ENCODE data around the gene PROZ.

Gene PROZ

DNA sequence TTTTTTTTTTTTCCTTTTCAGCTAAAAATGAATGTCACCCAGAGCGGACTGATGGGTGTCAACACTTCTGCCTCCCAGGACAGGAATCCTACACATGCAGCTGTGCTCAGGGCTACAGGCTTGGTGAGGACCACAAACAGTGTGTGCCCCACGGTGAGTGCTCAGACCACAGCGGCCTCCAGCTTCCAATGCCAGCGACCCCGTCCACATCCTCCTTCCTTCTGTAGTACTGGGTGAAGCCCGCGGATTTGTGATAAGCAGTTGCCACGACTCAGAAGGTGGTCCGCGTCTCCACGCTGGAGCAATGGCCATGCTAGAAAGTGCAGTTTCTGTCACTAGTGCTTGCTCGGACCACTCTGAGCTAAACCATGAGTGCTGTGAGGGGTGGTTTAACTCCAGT, 6.0 kb downstream of the PROZ start:
- no peak for DNase-seq (ENCODE audit: low read depth)
- Histone ChIP-seq H3K4me1 (ENCODE audit: control insufficient read depth, insufficient read depth, low read length) (no peaks in the 10 kb centered on the region), H3K36me3 (ENCODE audit: control insufficient read depth, insufficient read depth, low read length, severe bottlenecking) (peaks cover 4% of the 10 kb centered on the region), H3K4me3 (ENCODE audit: low read length) (no peak overlapping the region), H3K9ac (ENCODE audit: low read length) (no peak overlapping the region), H3K27me3 (replicated peaks; ENCODE audit: control insufficient read depth, insufficient read depth, low read length) (peaks cover 14% of the 10 kb centered on the region), H3K9me3 (ENCODE audit: control insufficient read depth, low read length) (peaks cover 4% of the 10 kb centered on the region)

GRCh38 chr13:113166266-113166665, 7.8 kb downstream of the PROZ start:
- DNase-seq (ENCODE audit: low read depth): no peak
- no peak overlapping the region for H3K4me3 ChIP-seq (ENCODE audit: low read length)

DNA sequence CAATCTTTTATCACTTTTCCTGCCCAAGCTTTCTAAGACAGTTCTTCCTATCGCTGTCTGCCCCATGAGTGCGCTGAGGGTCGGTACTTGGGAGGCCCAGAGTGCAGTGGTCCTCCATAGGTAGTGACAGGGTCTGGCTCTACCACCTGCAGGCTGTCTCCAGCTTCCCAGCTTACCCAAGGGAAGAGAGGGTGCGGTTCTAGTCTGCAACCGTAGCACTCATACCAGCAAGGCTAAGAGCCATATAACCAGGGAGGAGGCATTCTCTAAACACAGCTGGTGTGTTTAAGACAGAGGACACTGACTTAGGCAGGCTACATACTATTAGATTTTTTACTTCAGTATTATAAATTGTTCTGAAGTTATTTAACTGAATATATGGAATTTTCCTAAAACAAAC, 8.2 kb downstream of the PROZ start:
- no peak for DNase-seq (ENCODE audit: low read depth)
- no peaks in the 10 kb centered on the region for H3K27me3 ChIP-seq (replicated peaks; ENCODE audit: control insufficient read depth, insufficient read depth, low read length)
- no peak overlapping the region for H3K4me3 ChIP-seq (ENCODE audit: low read length)
- H3K36me3 ChIP-seq (ENCODE audit: control insufficient read depth, insufficient read depth, low read length, severe bottlenecking): peaks cover 13% of the 10 kb centered on the region
- no peaks in the 10 kb centered on the region for H3K4me1 ChIP-seq (ENCODE audit: control insufficient read depth, insufficient read depth, low read length)
- H3K9me3 ChIP-seq (ENCODE audit: control insufficient read depth, low read length): peaks cover 4% of the 10 kb centered on the region
- H3K9ac ChIP-seq (ENCODE audit: low read length): no peak overlapping the region

More at GRCh38 chr13:113166266-113166665, 7.8 kb downstream of the PROZ start:
- no peak overlapping the region for H3K9ac ChIP-seq (ENCODE audit: low read length)
- peaks cover 4% of the 10 kb centered on the region for H3K9me3 ChIP-seq (ENCODE audit: control insufficient read depth, low read length)
- H3K27me3 ChIP-seq (replicated peaks; ENCODE audit: control insufficient read depth, insufficient read depth, low read length): peaks cover 2% of the 10 kb centered on the region
- H3K4me1 ChIP-seq (ENCODE audit: control insufficient read depth, insufficient read depth, low read length): no peaks in the 10 kb centered on the region
- peaks cover 9% of the 10 kb centered on the region for H3K36me3 ChIP-seq (ENCODE audit: control insufficient read depth, insufficient read depth, low read length, severe bottlenecking)

- Histone ChIP-seq H3K4me1 (ENCODE audit: control insufficient read depth, insufficient read depth, low read length) (no peaks in the 10 kb centered on the region), H3K36me3 (ENCODE audit: control insufficient read depth, insufficient read depth, low read length, severe bottlenecking) (peaks cover 16% of the 10 kb centered on the region), H3K4me3 (ENCODE audit: low read length) (no peak overlapping the region), H3K27me3 (replicated peaks; ENCODE audit: control insufficient read depth, insufficient read depth, low read length) (no peaks in the 10 kb centered on the region), H3K9ac (ENCODE audit: low read length) (no peak overlapping the region), H3K9me3 (ENCODE audit: control insufficient read depth, low read length) (peaks cover 4% of the 10 kb centered on the region)
- DNase-seq (ENCODE audit: low read depth): no peak
Observed at GRCh38 chr13:113167155-113167554, 8.7 kb downstream of the PROZ start.

- Histone ChIP-seq H3K27me3 (replicated peaks; ENCODE audit: control insufficient read depth, insufficient read depth, low read length) (no peaks in the 10 kb centered on the region), H3K4me1 (ENCODE audit: control insufficient read depth, insufficient read depth, low read length) (no peaks in the 10 kb centered on the region), H3K9ac (ENCODE audit: low read length) (no peak overlapping the region), H3K9me3 (ENCODE audit: control insufficient read depth, low read length) (peaks cover 4% of the 10 kb centered on the region), H3K4me3 (ENCODE audit: low read length) (no peak overlapping the region), H3K36me3 (ENCODE audit: control insufficient read depth, insufficient read depth, low read length, severe bottlenecking) (peaks cover 20% of the 10 kb centered on the region)
- no peak for DNase-seq (ENCODE audit: low read depth)
Observed at GRCh38 chr13:113167575-113167974, 9.1 kb downstream of the PROZ start.

GRCh38 chr13:113168211-113168610, 9.8 kb downstream of the PROZ start:
- Histone ChIP-seq H3K36me3 (ENCODE audit: control insufficient read depth, insufficient read depth, low read length, severe bottlenecking) (peaks cover 26% of the 10 kb centered on the region), H3K27me3 (replicated peaks; ENCODE audit: control insufficient read depth, insufficient read depth, low read length) (no peaks in the 10 kb centered on the region), H3K9ac (ENCODE audit: low read length) (no peak overlapping the region), H3K4me1 (ENCODE audit: control insufficient read depth, insufficient read depth, low read length) (no peaks in the 10 kb centered on the region), H3K9me3 (ENCODE audit: control insufficient read depth, low read length) (peaks cover 4% of the 10 kb centered on the region), H3K4me3 (ENCODE audit: low read length) (no peak overlapping the region)
- no peak for DNase-seq (ENCODE audit: low read depth)

DNA sequence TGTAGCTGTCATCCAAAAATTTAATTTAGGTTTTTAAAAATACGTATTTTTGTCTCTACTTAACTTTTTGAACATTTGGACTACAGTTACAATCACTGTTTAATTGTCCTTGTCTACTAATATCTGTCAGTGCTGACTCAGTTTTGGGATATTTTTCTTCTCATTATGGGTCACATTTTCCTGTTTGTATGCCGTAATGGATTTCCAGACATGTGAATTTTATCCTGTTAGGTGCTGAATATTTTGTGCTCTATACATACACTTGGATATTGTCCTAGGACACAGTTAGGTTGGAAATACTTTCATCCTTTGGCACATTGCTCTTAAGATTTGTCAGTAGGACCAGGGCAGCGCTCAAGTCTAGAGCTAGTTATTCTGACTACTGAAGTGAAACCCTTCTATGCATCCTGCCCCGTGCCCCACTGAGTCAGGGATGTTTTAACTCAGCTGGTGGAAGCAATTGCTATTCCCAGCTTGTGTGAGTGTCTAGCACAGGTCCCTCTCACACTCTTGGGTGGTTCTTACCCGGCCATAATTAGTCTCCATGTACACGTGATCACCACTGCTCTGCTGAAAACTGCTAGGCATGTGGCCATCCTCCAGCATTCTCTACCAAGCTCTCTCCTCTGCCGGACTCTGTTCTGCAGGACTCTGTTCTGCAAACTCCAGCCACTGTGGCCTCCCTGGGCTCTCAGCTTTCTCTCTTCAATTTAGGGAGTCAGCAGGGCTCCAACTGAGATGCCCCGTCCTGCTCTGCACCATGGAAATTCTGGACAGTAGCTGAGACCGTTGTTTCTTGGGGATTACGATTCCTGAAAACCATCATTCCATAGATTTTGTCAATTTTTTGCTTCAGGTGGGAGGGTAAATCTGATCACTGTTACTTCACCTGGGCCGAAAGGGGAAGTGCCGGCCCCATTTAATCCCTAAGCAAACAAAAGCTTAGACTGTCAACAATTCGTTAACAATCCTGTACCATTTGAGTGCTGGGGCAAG, 11.1 kb downstream of the PROZ start:
- no peaks in the 10 kb centered on the region for H3K4me1 ChIP-seq (ENCODE audit: control insufficient read depth, insufficient read depth, low read length)
- H3K4me3 ChIP-seq (ENCODE audit: low read length): no peak overlapping the region
- peaks cover 35% of the 10 kb centered on the region for H3K36me3 ChIP-seq (ENCODE audit: control insufficient read depth, insufficient read depth, low read length, severe bottlenecking)
- no peak for DNase-seq (ENCODE audit: low read depth)
- peaks cover 4% of the 10 kb centered on the region for H3K9me3 ChIP-seq (ENCODE audit: control insufficient read depth, low read length)
- H3K27me3 ChIP-seq (replicated peaks; ENCODE audit: control insufficient read depth, insufficient read depth, low read length): no peaks in the 10 kb centered on the region
- no peak overlapping the region for H3K9ac ChIP-seq (ENCODE audit: low read length)

GRCh38 chr13:113170511-113170910, 12.1 kb downstream of the PROZ start:
- Histone ChIP-seq H3K4me3 (ENCODE audit: low read length) (no peak overlapping the region), H3K4me1 (ENCODE audit: control insufficient read depth, insufficient read depth, low read length) (no peaks in the 10 kb centered on the region), H3K36me3 (ENCODE audit: control insufficient read depth, insufficient read depth, low read length, severe bottlenecking) (peaks cover 44% of the 10 kb centered on the region), H3K9ac (ENCODE audit: low read length) (no peak overlapping the region), H3K27me3 (replicated peaks; ENCODE audit: control insufficient read depth, insufficient read depth, low read length) (no peaks in the 10 kb centered on the region), H3K9me3 (ENCODE audit: control insufficient read depth, low read length) (peaks cover 4% of the 10 kb centered on the region)
- DNase-seq (ENCODE audit: low read depth): no peak

DNA sequence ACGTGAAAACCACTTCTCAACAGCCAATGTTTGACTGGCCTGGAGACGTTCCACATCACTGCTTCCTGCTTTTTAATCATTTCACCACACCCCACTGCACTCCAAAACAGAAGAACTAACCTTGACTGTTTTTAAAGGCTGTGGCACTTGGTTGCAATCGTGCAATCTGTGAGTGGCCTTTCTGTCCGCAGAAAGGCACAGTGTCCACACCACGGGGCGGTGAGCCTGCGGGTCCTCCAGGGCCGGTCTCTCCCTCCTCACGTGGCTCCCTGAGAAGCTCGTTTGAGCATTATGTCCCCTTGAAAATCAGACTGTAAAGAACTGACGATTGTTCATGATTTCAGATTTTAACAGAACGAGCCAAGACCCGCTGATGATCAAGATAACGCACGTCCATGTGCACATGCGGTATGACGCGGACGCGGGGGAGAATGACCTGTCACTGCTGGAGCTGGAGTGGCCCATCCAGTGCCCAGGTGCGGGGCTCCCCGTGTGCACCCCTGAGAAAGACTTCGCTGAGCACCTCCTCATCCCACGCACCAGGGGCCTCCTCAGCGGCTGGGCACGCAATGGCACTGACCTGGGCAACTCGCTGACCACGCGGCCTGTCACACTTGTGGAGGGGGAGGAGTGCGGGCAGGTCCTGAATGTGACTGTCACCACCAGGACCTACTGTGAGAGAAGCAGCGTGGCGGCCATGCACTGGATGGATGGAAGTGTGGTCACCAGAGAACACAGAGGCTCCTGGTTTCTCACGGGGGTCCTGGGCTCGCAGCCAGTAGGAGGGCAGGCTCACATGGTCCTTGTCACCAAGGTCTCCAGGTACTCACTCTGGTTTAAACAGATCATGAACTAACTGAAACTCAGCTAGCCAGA, 13.0 kb downstream of the PROZ start:
- Histone ChIP-seq H3K9ac (ENCODE audit: low read length) (no peak overlapping the region), H3K4me1 (ENCODE audit: control insufficient read depth, insufficient read depth, low read length) (no peaks in the 10 kb centered on the region), H3K27me3 (replicated peaks; ENCODE audit: control insufficient read depth, insufficient read depth, low read length) (no peaks in the 10 kb centered on the region), H3K4me3 (ENCODE audit: low read length) (no peak overlapping the region), H3K36me3 (ENCODE audit: control insufficient read depth, insufficient read depth, low read length, severe bottlenecking) (peaks cover 54% of the 10 kb centered on the region), H3K9me3 (ENCODE audit: control insufficient read depth, low read length) (peaks cover 4% of the 10 kb centered on the region)
- no peak for DNase-seq (ENCODE audit: low read depth)

GRCh38 chr13:113172419-113172926, 14.0 kb downstream of the PROZ start:
- no peak overlapping the region for H3K4me3 ChIP-seq (ENCODE audit: low read length)
- no peaks in the 10 kb centered on the region for H3K27me3 ChIP-seq (replicated peaks; ENCODE audit: control insufficient read depth, insufficient read depth, low read length)
- no peak for DNase-seq (ENCODE audit: low read depth)
- no peak overlapping the region for H3K9ac ChIP-seq (ENCODE audit: low read length)
- peaks cover 62% of the 10 kb centered on the region for H3K36me3 ChIP-seq (ENCODE audit: control insufficient read depth, insufficient read depth, low read length, severe bottlenecking)
- peaks cover 4% of the 10 kb centered on the region for H3K9me3 ChIP-seq (ENCODE audit: control insufficient read depth, low read length)
- H3K4me1 ChIP-seq (ENCODE audit: control insufficient read depth, insufficient read depth, low read length): no peaks in the 10 kb centered on the region

DNA sequence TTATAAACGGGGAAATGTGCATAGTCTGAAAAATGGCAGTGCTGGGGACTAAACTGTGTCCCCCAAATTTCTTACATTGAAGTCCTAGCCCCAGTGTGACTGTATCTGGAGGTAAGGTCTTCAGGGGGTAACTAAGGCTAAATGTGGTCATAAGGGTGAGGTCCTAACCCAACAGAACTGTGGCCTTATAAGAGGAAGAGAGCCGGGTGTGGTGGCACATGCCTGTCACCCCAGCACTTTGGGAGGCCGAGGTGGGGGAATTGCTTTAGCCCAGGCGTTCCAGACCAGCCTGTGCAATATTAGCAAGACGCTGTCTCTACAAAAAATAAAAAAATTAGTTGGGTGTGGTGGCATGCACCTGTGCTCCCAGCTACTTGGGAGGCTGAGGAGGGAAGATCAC, 17.8 kb downstream of the PROZ start:
- no peaks in the 10 kb centered on the region for H3K4me1 ChIP-seq (ENCODE audit: control insufficient read depth, insufficient read depth, low read length)
- H3K9me3 ChIP-seq (ENCODE audit: control insufficient read depth, low read length): no peaks in the 10 kb centered on the region
- no peaks in the 10 kb centered on the region for H3K27me3 ChIP-seq (replicated peaks; ENCODE audit: control insufficient read depth, insufficient read depth, low read length)
- DNase-seq (ENCODE audit: low read depth): no peak
- no peak overlapping the region for H3K4me3 ChIP-seq (ENCODE audit: low read length)
- H3K9ac ChIP-seq (ENCODE audit: low read length): no peak overlapping the region
- peaks cover 91% of the 10 kb centered on the region for H3K36me3 ChIP-seq (ENCODE audit: control insufficient read depth, insufficient read depth, low read length, severe bottlenecking)
